ENCODE measurements around the gene WDR7. TPM values are rescaled to one million over a fixed set of nuclear protein-coding genes. Genes with fewer than 3 reads are reported as not detected.

The WDR7 gene
- total RNA-seq, 2 donors from 2014 or later: 19.7 to 29.0 TPM

- Histone ChIP-seq H3K27ac (no peak overlapping the region), H3K4me1 (replicated peaks) (no peaks in the 10 kb centered on the region), H3K27me3 (replicated peaks; ENCODE audit: insufficient read depth) (no peaks in the 10 kb centered on the region), H3K36me3 (no peaks in the 10 kb centered on the region), H3K4me3 (no peak overlapping the region), H3K9me3 (no peaks in the 10 kb centered on the region)
- no peak for DNase-seq (ENCODE audit: low spot score)
- intact Hi-C loops (cut with DNase I): no loop called here
- TF ChIP-seq, protein P1, sequence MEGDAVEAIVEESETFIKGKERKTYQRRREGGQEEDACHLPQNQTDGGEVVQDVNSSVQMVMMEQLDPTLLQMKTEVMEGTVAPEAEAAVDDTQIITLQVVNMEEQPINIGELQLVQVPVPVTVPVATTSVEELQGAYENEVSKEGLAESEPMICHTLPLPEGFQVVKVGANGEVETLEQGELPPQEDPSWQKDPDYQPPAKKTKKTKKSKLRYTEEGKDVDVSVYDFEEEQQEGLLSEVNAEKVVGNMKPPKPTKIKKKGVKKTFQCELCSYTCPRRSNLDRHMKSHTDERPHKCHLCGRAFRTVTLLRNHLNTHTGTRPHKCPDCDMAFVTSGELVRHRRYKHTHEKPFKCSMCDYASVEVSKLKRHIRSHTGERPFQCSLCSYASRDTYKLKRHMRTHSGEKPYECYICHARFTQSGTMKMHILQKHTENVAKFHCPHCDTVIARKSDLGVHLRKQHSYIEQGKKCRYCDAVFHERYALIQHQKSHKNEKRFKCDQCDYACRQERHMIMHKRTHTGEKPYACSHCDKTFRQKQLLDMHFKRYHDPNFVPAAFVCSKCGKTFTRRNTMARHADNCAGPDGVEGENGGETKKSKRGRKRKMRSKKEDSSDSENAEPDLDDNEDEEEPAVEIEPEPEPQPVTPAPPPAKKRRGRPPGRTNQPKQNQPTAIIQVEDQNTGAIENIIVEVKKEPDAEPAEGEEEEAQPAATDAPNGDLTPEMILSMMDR (IDR thresholded peaks at IDR 0.05): no peak
- no peak for TF ChIP-seq POLR2A (IDR thresholded peaks at IDR 0.05)
- no peak for TF ChIP-seq POLR2AphosphoS5 (IDR thresholded peaks at IDR 0.05)
These were observed 259.1 kb downstream of the WDR7 start for GRCh38 chr18:56910237-56910636.

GRCh38 chr18:56910967-56911366, 259.8 kb downstream of the WDR7 start:
- 58% methylated on average over 4 of the region's 4 CpGs for WGBS
- no peaks in the 10 kb centered on the region for H3K36me3 ChIP-seq
- H3K27ac ChIP-seq: no peak overlapping the region
- no peak for DNase-seq (ENCODE audit: low spot score)
- no peaks in the 10 kb centered on the region for H3K27me3 ChIP-seq (replicated peaks; ENCODE audit: insufficient read depth)
- H3K4me1 ChIP-seq (replicated peaks): no peaks in the 10 kb centered on the region
- H3K4me3 ChIP-seq: no peak overlapping the region
- no peak for TF ChIP-seq POLR2A (IDR thresholded peaks at IDR 0.05)
- no peak for TF ChIP-seq POLR2AphosphoS5 (IDR thresholded peaks at IDR 0.05)
- TF ChIP-seq, protein P1 (IDR thresholded peaks at IDR 0.05): no peak
- H3K9me3 ChIP-seq: no peaks in the 10 kb centered on the region
- intact Hi-C loops (cut with DNase I): no loop called here

GRCh38 chr18:56913941-56914340, 262.8 kb downstream of the WDR7 start:
- no peak for DNase-seq (ENCODE audit: low spot score)
- H3K27ac ChIP-seq: no peak overlapping the region
- H3K4me1 ChIP-seq (replicated peaks): no peaks in the 10 kb centered on the region
- TF ChIP-seq POLR2AphosphoS5 (IDR thresholded peaks at IDR 0.05) (no peak), POLR2A (IDR thresholded peaks at IDR 0.05) (no peak)
- TF ChIP-seq, protein P1 (IDR thresholded peaks at IDR 0.05): no peak
- intact Hi-C loops (cut with DNase I): no loop called here
- H3K27me3 ChIP-seq (replicated peaks; ENCODE audit: insufficient read depth): no peaks in the 10 kb centered on the region
- no peaks in the 10 kb centered on the region for H3K36me3 ChIP-seq
- no peaks in the 10 kb centered on the region for H3K9me3 ChIP-seq
- H3K4me3 ChIP-seq: no peak overlapping the region
- 78% methylated on average over 4 of the region's 4 CpGs for WGBS

DNA sequence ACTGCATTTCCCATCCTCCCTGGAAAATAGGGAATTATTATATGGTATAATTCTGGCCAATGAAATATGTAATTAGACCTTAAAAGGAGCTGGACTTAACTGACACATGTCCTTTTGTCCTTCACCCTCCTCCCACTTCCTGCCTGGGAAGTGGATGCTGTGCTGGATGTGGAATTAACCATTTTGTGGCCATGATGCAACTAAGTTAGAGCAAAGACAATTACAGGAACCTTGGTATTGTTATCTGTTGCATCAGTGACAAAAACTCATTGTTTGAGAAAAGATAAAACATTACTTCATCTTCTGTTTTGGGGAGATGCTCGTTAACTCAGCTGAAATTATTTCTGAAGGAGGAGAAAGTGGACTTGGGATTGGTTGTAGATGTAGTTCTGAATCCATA, 268.0 kb downstream of the WDR7 start:
- H3K27ac ChIP-seq: no peak overlapping the region
- WGBS: 89% methylated on average over 1 of the region's 1 CpG
- no peak overlapping the region for H3K4me3 ChIP-seq
- TF ChIP-seq POLR2AphosphoS5 (IDR thresholded peaks at IDR 0.05) (no peak), POLR2A (IDR thresholded peaks at IDR 0.05) (no peak)
- TF ChIP-seq, protein P1 (IDR thresholded peaks at IDR 0.05): no peak
- no peaks in the 10 kb centered on the region for H3K4me1 ChIP-seq (replicated peaks)
- no peaks in the 10 kb centered on the region for H3K27me3 ChIP-seq (replicated peaks; ENCODE audit: insufficient read depth)
- H3K9me3 ChIP-seq: no peaks in the 10 kb centered on the region
- DNase-seq (ENCODE audit: low spot score): no peak
- H3K36me3 ChIP-seq: no peaks in the 10 kb centered on the region
- intact Hi-C loops (cut with DNase I): no loop called here

DNA sequence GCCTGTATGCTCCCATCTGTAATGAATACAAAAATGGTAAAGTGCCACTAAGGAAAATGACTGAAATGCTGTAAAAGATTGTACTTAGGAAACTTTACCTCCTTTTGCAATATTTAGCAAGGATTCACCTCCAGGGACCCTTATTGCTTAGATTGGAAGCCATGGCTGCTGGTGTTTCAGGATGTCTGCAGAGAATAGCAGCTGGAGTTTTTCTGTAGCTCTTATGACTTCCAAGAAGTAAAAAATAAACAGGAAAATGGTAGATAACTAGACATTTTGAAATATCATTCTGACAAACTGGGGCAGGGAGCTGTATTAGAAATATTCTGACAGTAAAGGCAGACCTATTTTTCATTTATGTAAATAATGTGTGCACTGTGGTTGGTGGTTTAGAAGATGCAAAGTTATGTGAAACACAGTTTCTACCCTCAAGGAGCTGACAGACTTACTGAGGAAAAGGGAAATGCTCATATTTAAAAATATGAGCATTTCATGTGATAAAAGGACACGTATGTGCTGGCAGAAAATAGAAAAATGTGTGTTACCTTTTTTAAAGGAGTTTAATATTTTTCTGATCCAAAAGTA, 270.8 kb downstream of the WDR7 start:
- Histone ChIP-seq H3K9me3 (no peaks in the 10 kb centered on the region), H3K27ac (no peak overlapping the region), H3K36me3 (no peaks in the 10 kb centered on the region), H3K4me3 (no peak overlapping the region), H3K4me1 (replicated peaks) (no peaks in the 10 kb centered on the region), H3K27me3 (replicated peaks; ENCODE audit: insufficient read depth) (no peaks in the 10 kb centered on the region)
- intact Hi-C loops (cut with DNase I): no loop called here
- WGBS: 93% methylated on average over 1 of the region's 1 CpG
- DNase-seq (ENCODE audit: low spot score): no peak
- TF ChIP-seq, protein P1 (IDR thresholded peaks at IDR 0.05): no peak
- no peak for TF ChIP-seq POLR2A (IDR thresholded peaks at IDR 0.05)

Data from prostate gland (tissue), 2 donors.